ENCODE results near the gene PUM2.

Gene PUM2

GRCh38 chr2:20267529-20267928 lies 83.1 kb downstream of the PUM2 start:
- Histone ChIP-seq H3K56ac (ENCODE audit: low read length) (no peak overlapping the region), H2BK15ac (replicated peaks; ENCODE audit: low read depth) (no peak overlapping the region), H3K36me3 (ENCODE audit: control insufficient read depth, insufficient read depth, low read length) (no peaks in the 10 kb centered on the region)

GRCh38 chr2:20264629-20265028 lies 86.0 kb downstream of the PUM2 start:
- no CpG with 5 or more reads among the region's 2 CpGs for WGBS (ENCODE audit: extremely low coverage, insufficient coverage, low lambda C conversion rate)
- Histone ChIP-seq H2BK15ac (replicated peaks; ENCODE audit: low read depth) (no peak overlapping the region), H3K56ac (ENCODE audit: low read length) (no peak overlapping the region), H3K79me1 (ENCODE audit: low read length) (no peaks in the 10 kb centered on the region), H3K18ac (ENCODE audit: low read length) (no peak overlapping the region), H3K27ac (ENCODE audit: low read depth, low read length) (no peak overlapping the region), H3K36me3 (ENCODE audit: control insufficient read depth, insufficient read depth, low read length) (no peaks in the 10 kb centered on the region), H3K4me1 (ENCODE audit: control insufficient read depth, low read depth, low read length) (no peaks in the 10 kb centered on the region), H3K4me2 (ENCODE audit: low read length) (no peak overlapping the region), H3K79me2 (ENCODE audit: control insufficient read depth, insufficient read depth, low read length) (no peaks in the 10 kb centered on the region), H2BK120ac (ENCODE audit: low read depth, low read length) (no peak overlapping the region), H3K9ac (ENCODE audit: low read length) (no peak overlapping the region), H3K4me3 (ENCODE audit: low read length) (no peak overlapping the region), H3K23ac (ENCODE audit: low read length) (no peak overlapping the region), H2BK5ac (ENCODE audit: low read length) (no peak overlapping the region), H2AK5ac (ENCODE audit: low read length) (no peak overlapping the region), H3K4ac (ENCODE audit: low read depth, low read length) (no peak overlapping the region), H4K8ac (ENCODE audit: low read depth, low read length) (no peak overlapping the region), H3K27me3 (ENCODE audit: insufficient read depth, low read length, poor library complexity) (no peaks in the 10 kb centered on the region), H4K5ac (ENCODE audit: low read length) (no peak overlapping the region)
- DNase-seq: no peak

More at GRCh38 chr2:20267529-20267928, 83.1 kb downstream of the PUM2 start:
- H3K4me1 ChIP-seq (ENCODE audit: control insufficient read depth, low read depth, low read length): no peaks in the 10 kb centered on the region
- H3K27me3 ChIP-seq (ENCODE audit: insufficient read depth, low read length, poor library complexity): no peaks in the 10 kb centered on the region
- no peak overlapping the region for H2BK5ac ChIP-seq (ENCODE audit: low read length)
- H3K79me1 ChIP-seq (ENCODE audit: low read length): no peaks in the 10 kb centered on the region
- H2BK120ac ChIP-seq (ENCODE audit: low read depth, low read length): no peak overlapping the region
- H3K4me3 ChIP-seq (ENCODE audit: low read length): no peak overlapping the region
- H4K8ac ChIP-seq (ENCODE audit: low read depth, low read length): no peak overlapping the region
- H3K23ac ChIP-seq (ENCODE audit: low read length): no peak overlapping the region
- no peak overlapping the region for H3K9ac ChIP-seq (ENCODE audit: low read length)
- H4K5ac ChIP-seq (ENCODE audit: low read length): no peak overlapping the region
- H2AK5ac ChIP-seq (ENCODE audit: low read length): no peak overlapping the region
- WGBS (ENCODE audit: extremely low coverage, insufficient coverage, low lambda C conversion rate): no CpG with 5 or more reads among the region's 2 CpGs
- no peak overlapping the region for H3K18ac ChIP-seq (ENCODE audit: low read length)
- no peak for DNase-seq
- H3K4me2 ChIP-seq (ENCODE audit: low read length): no peak overlapping the region
- no peaks in the 10 kb centered on the region for H3K79me2 ChIP-seq (ENCODE audit: control insufficient read depth, insufficient read depth, low read length)
- no peak overlapping the region for H3K27ac ChIP-seq (ENCODE audit: low read depth, low read length)
- H3K4ac ChIP-seq (ENCODE audit: low read depth, low read length): no peak overlapping the region

DNA sequence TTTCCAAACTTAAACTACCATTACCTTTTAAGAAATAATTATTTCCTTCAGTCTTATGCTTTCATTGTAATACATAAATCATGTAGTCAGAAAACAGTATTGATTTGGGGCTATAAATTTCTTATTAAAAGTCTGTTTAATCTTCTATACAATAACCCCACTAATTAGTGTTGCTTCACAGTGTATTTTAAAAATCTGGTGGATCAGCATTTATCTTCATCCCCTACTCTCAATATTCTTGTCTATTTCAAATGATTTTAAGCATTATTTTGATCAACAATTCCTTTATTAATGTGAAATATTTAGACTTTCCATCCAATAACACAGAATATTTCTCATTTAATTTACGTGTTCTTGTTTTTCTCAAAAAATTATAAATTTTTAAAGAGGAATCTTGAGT lies 93.2 kb downstream of the PUM2 start:
- no peak overlapping the region for H3K56ac ChIP-seq (ENCODE audit: low read length)
- no peak overlapping the region for H3K4me3 ChIP-seq (ENCODE audit: low read length)
- no peak overlapping the region for H2BK5ac ChIP-seq (ENCODE audit: low read length)
- no peaks in the 10 kb centered on the region for H3K79me2 ChIP-seq (ENCODE audit: control insufficient read depth, insufficient read depth, low read length)
- H3K23ac ChIP-seq (ENCODE audit: low read length): no peak overlapping the region
- H4K5ac ChIP-seq (ENCODE audit: low read length): no peak overlapping the region
- no peak overlapping the region for H3K4ac ChIP-seq (ENCODE audit: low read depth, low read length)
- DNase-seq: no peak
- no peak overlapping the region for H2BK15ac ChIP-seq (replicated peaks; ENCODE audit: low read depth)
- H3K9ac ChIP-seq (ENCODE audit: low read length): no peak overlapping the region
- no peaks in the 10 kb centered on the region for H3K4me1 ChIP-seq (ENCODE audit: control insufficient read depth, low read depth, low read length)
- no peaks in the 10 kb centered on the region for H3K27me3 ChIP-seq (ENCODE audit: insufficient read depth, low read length, poor library complexity)
- no peak overlapping the region for H3K18ac ChIP-seq (ENCODE audit: low read length)
- no peaks in the 10 kb centered on the region for H3K79me1 ChIP-seq (ENCODE audit: low read length)
- no peak overlapping the region for H4K8ac ChIP-seq (ENCODE audit: low read depth, low read length)
- no peak overlapping the region for H2BK120ac ChIP-seq (ENCODE audit: low read depth, low read length)
- WGBS (ENCODE audit: extremely low coverage, insufficient coverage, low lambda C conversion rate): no CpG with 5 or more reads among the region's 1 CpG
- no peak overlapping the region for H3K4me2 ChIP-seq (ENCODE audit: low read length)
- no peak overlapping the region for H2AK5ac ChIP-seq (ENCODE audit: low read length)
- peaks cover 2% of the 10 kb centered on the region for H3K36me3 ChIP-seq (ENCODE audit: control insufficient read depth, insufficient read depth, low read length)
- no peak overlapping the region for H3K27ac ChIP-seq (ENCODE audit: low read depth, low read length)

GRCh38 chr2:20254731-20255130 lies 95.9 kb downstream of the PUM2 start:
- no peaks in the 10 kb centered on the region for H3K79me2 ChIP-seq (ENCODE audit: control insufficient read depth, insufficient read depth, low read length)
- no peak overlapping the region for H3K18ac ChIP-seq (ENCODE audit: low read length)
- H3K79me1 ChIP-seq (ENCODE audit: low read length): no peaks in the 10 kb centered on the region
- no peak overlapping the region for H2AK5ac ChIP-seq (ENCODE audit: low read length)
- no peak overlapping the region for H3K4ac ChIP-seq (ENCODE audit: low read depth, low read length)
- no peak overlapping the region for H3K27ac ChIP-seq (ENCODE audit: low read depth, low read length)
- no peak overlapping the region for H2BK15ac ChIP-seq (replicated peaks; ENCODE audit: low read depth)
- no peak overlapping the region for H2BK120ac ChIP-seq (ENCODE audit: low read depth, low read length)
- H3K9ac ChIP-seq (ENCODE audit: low read length): no peak overlapping the region
- H2BK5ac ChIP-seq (ENCODE audit: low read length): no peak overlapping the region
- no peak overlapping the region for H4K5ac ChIP-seq (ENCODE audit: low read length)
- H3K36me3 ChIP-seq (ENCODE audit: control insufficient read depth, insufficient read depth, low read length): peaks cover 4% of the 10 kb centered on the region
- no peaks in the 10 kb centered on the region for H3K27me3 ChIP-seq (ENCODE audit: insufficient read depth, low read length, poor library complexity)
- no peak for DNase-seq
- no peak overlapping the region for H3K4me2 ChIP-seq (ENCODE audit: low read length)
- H3K4me1 ChIP-seq (ENCODE audit: control insufficient read depth, low read depth, low read length): no peaks in the 10 kb centered on the region
- H3K56ac ChIP-seq (ENCODE audit: low read length): no peak overlapping the region
- H3K4me3 ChIP-seq (ENCODE audit: low read length): no peak overlapping the region
- no peak overlapping the region for H4K8ac ChIP-seq (ENCODE audit: low read depth, low read length)
- no peak overlapping the region for H3K23ac ChIP-seq (ENCODE audit: low read length)
- WGBS (ENCODE audit: extremely low coverage, insufficient coverage, low lambda C conversion rate): no CpG with 5 or more reads among the region's 4 CpGs

DNA sequence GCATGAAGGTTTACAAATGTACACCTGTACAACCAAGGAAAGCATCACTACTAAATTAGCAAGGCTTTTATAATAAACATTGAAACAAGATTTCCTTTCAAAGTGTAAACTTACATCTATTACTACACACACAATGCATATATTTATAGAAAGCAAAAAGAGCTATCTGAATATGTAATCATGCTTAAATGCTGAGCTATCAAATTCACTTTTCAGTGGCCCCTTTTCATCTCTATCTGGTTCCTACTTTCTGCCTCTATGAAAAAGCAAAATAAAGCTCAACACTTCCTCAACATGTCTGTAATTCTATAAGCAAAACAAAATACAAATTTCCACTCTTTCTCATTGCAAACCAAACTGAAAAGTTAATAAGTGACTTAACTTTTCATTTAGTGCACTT lies 100.2 kb downstream of the PUM2 start:
- H2BK15ac ChIP-seq (replicated peaks; ENCODE audit: low read depth): no peak overlapping the region

GRCh38 chr2:20249170-20249569 lies 101.5 kb downstream of the PUM2 start:
- Histone ChIP-seq H3K4me2 (ENCODE audit: low read length) (no peak overlapping the region), H2BK5ac (ENCODE audit: low read length) (no peak overlapping the region), H3K36me3 (ENCODE audit: control insufficient read depth, insufficient read depth, low read length) (peaks cover 5% of the 10 kb centered on the region), H3K56ac (ENCODE audit: low read length) (no peak overlapping the region), H4K5ac (ENCODE audit: low read length) (no peak overlapping the region), H2AK5ac (ENCODE audit: low read length) (no peak overlapping the region), H3K79me1 (ENCODE audit: low read length) (no peaks in the 10 kb centered on the region), H3K27ac (ENCODE audit: low read depth, low read length) (no peak overlapping the region), H4K8ac (ENCODE audit: low read depth, low read length) (no peak overlapping the region), H3K4me1 (ENCODE audit: control insufficient read depth, low read depth, low read length) (no peaks in the 10 kb centered on the region), H2BK120ac (ENCODE audit: low read depth, low read length) (no peak overlapping the region), H3K9ac (ENCODE audit: low read length) (no peak overlapping the region), H3K4me3 (ENCODE audit: low read length) (no peak overlapping the region), H2BK15ac (replicated peaks; ENCODE audit: low read depth) (no peak overlapping the region), H3K18ac (ENCODE audit: low read length) (no peak overlapping the region), H3K79me2 (ENCODE audit: control insufficient read depth, insufficient read depth, low read length) (no peaks in the 10 kb centered on the region), H3K23ac (ENCODE audit: low read length) (no peak overlapping the region), H3K27me3 (ENCODE audit: insufficient read depth, low read length, poor library complexity) (no peaks in the 10 kb centered on the region), H3K4ac (ENCODE audit: low read depth, low read length) (no peak overlapping the region)
- no CpG with 5 or more reads among the region's 6 CpGs for WGBS (ENCODE audit: extremely low coverage, insufficient coverage, low lambda C conversion rate)
- no peak for DNase-seq

More for the DNA sequence above, 100.2 kb downstream of the PUM2 start:
- H3K79me1 ChIP-seq (ENCODE audit: low read length): no peaks in the 10 kb centered on the region
- H3K4me2 ChIP-seq (ENCODE audit: low read length): no peak overlapping the region
- H3K36me3 ChIP-seq (ENCODE audit: control insufficient read depth, insufficient read depth, low read length): peaks cover 6% of the 10 kb centered on the region
- no peak overlapping the region for H3K4me3 ChIP-seq (ENCODE audit: low read length)
- no peak overlapping the region for H2BK120ac ChIP-seq (ENCODE audit: low read depth, low read length)
- no peak overlapping the region for H3K23ac ChIP-seq (ENCODE audit: low read length)
- H3K27me3 ChIP-seq (ENCODE audit: insufficient read depth, low read length, poor library complexity): no peaks in the 10 kb centered on the region
- H3K79me2 ChIP-seq (ENCODE audit: control insufficient read depth, insufficient read depth, low read length): no peaks in the 10 kb centered on the region
- H4K5ac ChIP-seq (ENCODE audit: low read length): no peak overlapping the region
- H3K9ac ChIP-seq (ENCODE audit: low read length): no peak overlapping the region
- H3K27ac ChIP-seq (ENCODE audit: low read depth, low read length): no peak overlapping the region
- H3K4ac ChIP-seq (ENCODE audit: low read depth, low read length): no peak overlapping the region
- no peaks in the 10 kb centered on the region for H3K4me1 ChIP-seq (ENCODE audit: control insufficient read depth, low read depth, low read length)
- H2BK5ac ChIP-seq (ENCODE audit: low read length): no peak overlapping the region
- H3K18ac ChIP-seq (ENCODE audit: low read length): no peak overlapping the region
- no peak for DNase-seq
- no peak overlapping the region for H3K56ac ChIP-seq (ENCODE audit: low read length)
- no peak overlapping the region for H2AK5ac ChIP-seq (ENCODE audit: low read length)
- H4K8ac ChIP-seq (ENCODE audit: low read depth, low read length): no peak overlapping the region

Measured in mesendoderm (in vitro differentiated cells).